Hepatocyte (in vitro differentiated cells): ENCODE data around the gene IL16. TPM values are rescaled to one million over a fixed set of nuclear protein-coding genes. Genes with fewer than 3 reads are reported as not detected.

Experiments used
- DNase-seq: peaks from one replicate; pipeline ENCODE4 v3.0.0-alpha.2; 2016; ENCODE audit warnings: low spot score
- H2AFZ ChIP-seq: fragments of 200-600 bp; sonication (generic); 2 replicates; pipeline ENCODE4 v1.6.0; 2016; ENCODE audit warnings: antibody characterized with exemption, mild to moderate bottlenecking
- H3K27ac ChIP-seq: fragments of 200-600 bp; sonication (generic); 2 replicates; pipeline ENCODE4 v1.5.1; 2016; ENCODE audit warnings: mild to moderate bottlenecking
- H3K27me3 ChIP-seq: fragments of 200-600 bp; sonication (generic); 2 replicates; pipeline ENCODE4 v1.6.1; 2016
- H3K36me3 ChIP-seq: fragments of 200-600 bp; sonication (generic); replicated peaks from 2 replicates; pipeline ENCODE4 v1.5.1; 2016; ENCODE audit warnings: low read depth; ENCODE audit not compliant: insufficient read depth
- H3K4me1 ChIP-seq: fragments of 200-600 bp; sonication (generic); 2 replicates; pipeline ENCODE4 v1.5.1; 2016; ENCODE audit warnings: mild to moderate bottlenecking, moderate library complexity; ENCODE audit not compliant: insufficient read depth
- H3K4me2 ChIP-seq: fragments of 200-600 bp; sonication (generic); 2 replicates; pipeline ENCODE4 v1.6.0; 2016
- H3K4me3 ChIP-seq: fragments of 200-600 bp; sonication (generic); 2 replicates; pipeline ENCODE4 v1.5.1; 2016; ENCODE audit warnings: mild to moderate bottlenecking
- H3K79me2 ChIP-seq: fragments of 200-600 bp; sonication (generic); 2 replicates; pipeline ENCODE4 v1.6.0; 2017; ENCODE audit warnings: mild to moderate bottlenecking
- H3K9me2 ChIP-seq: fragments of 200-600 bp; sonication (generic); replicated peaks from 2 replicates; pipeline ENCODE4 v1.6.0; 2017; ENCODE audit warnings: mild to moderate bottlenecking; ENCODE audit not compliant: insufficient read depth
- H3K9me3 ChIP-seq: fragments of 200-600 bp; sonication (generic); 2 replicates; pipeline ENCODE4 v1.5.1; 2016; ENCODE audit warnings: low read depth, mild to moderate bottlenecking
- H4K20me1 ChIP-seq: fragments of 200-600 bp; sonication (generic); 2 replicates; pipeline ENCODE4 v1.6.0; 2016; ENCODE audit warnings: mild to moderate bottlenecking; ENCODE audit not compliant: insufficient read depth, poor library complexity, severe bottlenecking
- EZH2 ChIP-seq: fragments of 200-600 bp; sonication (generic); IDR thresholded peaks from 2 replicates; pipeline ENCODE4 v1.6.1; 2016; ENCODE audit warnings: antibody characterized with exemption, mild to moderate bottlenecking, borderline replicate concordance
- EZH2phosphoT487 ChIP-seq: fragments of 200-600 bp; sonication (generic); IDR thresholded peaks from one replicate; pipeline ENCODE4 v1.6.1; 2018; ENCODE audit warnings: antibody characterized with exemption, mild to moderate bottlenecking, low read depth, moderate library complexity; ENCODE audit not compliant: unreplicated experiment, severe bottlenecking
- WGBS: methylation state at CpG from one replicate; pipeline ENCODE4 v1.1.6; 2016; ENCODE audit warnings: low lambda C conversion rate; ENCODE audit errors: missing lambda C conversion rate; 5-methylcytosine and 5-hydroxymethylcytosine counted together
- polyA plus RNA-seq: library from polyadenylated mRNA; unstranded; fragments of >200 nt; fragmentation: Nextera tagmentation; extraction: Ambion mirVana; gene quantifications from 2 replicates; pipeline ENCODE4 v1.2.1, GENCODE V29; 2016
- total RNA-seq: library from RNA; depleted of rRNA; stranded (reverse); fragments of >200 nt; gene quantifications from 2 replicates; pipeline ENCODE4 v1.2.3, GENCODE V29; 2014
- TF ChIP-seq, protein P1 (sequence below): fragments of 200-600 bp; sonication (generic); IDR thresholded peaks from 2 replicates; pipeline ENCODE4 v1.5.1; 2016; ENCODE audit warnings: antibody characterized with exemption, mild to moderate bottlenecking; ENCODE audit not compliant: poor library complexity

The IL16 gene
- total and polyA plus RNA-seq, 2 experiments from 2014 or later: 1.1 to 2.4 TPM

DNA sequence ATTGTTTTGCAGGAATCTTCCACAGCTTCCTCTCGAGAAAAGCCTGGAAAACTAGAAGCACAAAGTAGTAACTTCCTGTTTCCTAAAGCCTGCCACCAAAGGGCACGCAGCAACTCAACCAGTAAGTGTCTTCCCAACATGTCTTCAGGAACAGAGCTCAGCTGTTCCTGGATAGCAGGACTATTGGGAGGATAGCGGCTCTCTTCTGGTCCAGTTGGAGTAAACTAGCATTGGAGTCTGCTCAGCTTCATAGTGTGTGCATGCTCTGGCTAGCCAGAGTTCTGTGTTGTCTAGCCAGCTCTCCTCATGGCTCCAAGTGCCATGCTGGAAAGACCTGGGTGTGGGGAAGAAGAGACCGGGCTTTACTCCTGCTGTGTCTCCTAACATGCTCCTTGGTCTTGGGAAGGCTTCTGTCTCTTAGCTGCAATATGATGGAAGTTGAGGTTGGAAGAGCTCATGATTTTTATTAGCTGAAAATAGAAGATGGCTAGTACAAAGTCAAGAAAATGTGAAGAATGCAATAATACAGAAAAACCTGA is 63.1 kb downstream of the IL16 start:
- H3K4me2 ChIP-seq: no peak overlapping the region
- TF ChIP-seq, protein P1, sequence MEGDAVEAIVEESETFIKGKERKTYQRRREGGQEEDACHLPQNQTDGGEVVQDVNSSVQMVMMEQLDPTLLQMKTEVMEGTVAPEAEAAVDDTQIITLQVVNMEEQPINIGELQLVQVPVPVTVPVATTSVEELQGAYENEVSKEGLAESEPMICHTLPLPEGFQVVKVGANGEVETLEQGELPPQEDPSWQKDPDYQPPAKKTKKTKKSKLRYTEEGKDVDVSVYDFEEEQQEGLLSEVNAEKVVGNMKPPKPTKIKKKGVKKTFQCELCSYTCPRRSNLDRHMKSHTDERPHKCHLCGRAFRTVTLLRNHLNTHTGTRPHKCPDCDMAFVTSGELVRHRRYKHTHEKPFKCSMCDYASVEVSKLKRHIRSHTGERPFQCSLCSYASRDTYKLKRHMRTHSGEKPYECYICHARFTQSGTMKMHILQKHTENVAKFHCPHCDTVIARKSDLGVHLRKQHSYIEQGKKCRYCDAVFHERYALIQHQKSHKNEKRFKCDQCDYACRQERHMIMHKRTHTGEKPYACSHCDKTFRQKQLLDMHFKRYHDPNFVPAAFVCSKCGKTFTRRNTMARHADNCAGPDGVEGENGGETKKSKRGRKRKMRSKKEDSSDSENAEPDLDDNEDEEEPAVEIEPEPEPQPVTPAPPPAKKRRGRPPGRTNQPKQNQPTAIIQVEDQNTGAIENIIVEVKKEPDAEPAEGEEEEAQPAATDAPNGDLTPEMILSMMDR: no peak
- no peak for TF ChIP-seq EZH2phosphoT487
- TF ChIP-seq EZH2: no peak
- no peaks in the 10 kb centered on the region for H3K4me1 ChIP-seq
- no peak overlapping the region for H2AFZ ChIP-seq
- no peaks in the 10 kb centered on the region for H3K27me3 ChIP-seq
- H3K9me2 ChIP-seq: no peaks in the 10 kb centered on the region
- DNase-seq: no peak
- WGBS: 77% methylated on average over 4 of the region's 4 CpGs
- H4K20me1 ChIP-seq: no peaks in the 10 kb centered on the region
- no peaks in the 10 kb centered on the region for H3K9me3 ChIP-seq
- no peaks in the 10 kb centered on the region for H3K79me2 ChIP-seq
- H3K4me3 ChIP-seq: no peak overlapping the region
- H3K27ac ChIP-seq: no peak overlapping the region
- H3K36me3 ChIP-seq: no peaks in the 10 kb centered on the region

DNA sequence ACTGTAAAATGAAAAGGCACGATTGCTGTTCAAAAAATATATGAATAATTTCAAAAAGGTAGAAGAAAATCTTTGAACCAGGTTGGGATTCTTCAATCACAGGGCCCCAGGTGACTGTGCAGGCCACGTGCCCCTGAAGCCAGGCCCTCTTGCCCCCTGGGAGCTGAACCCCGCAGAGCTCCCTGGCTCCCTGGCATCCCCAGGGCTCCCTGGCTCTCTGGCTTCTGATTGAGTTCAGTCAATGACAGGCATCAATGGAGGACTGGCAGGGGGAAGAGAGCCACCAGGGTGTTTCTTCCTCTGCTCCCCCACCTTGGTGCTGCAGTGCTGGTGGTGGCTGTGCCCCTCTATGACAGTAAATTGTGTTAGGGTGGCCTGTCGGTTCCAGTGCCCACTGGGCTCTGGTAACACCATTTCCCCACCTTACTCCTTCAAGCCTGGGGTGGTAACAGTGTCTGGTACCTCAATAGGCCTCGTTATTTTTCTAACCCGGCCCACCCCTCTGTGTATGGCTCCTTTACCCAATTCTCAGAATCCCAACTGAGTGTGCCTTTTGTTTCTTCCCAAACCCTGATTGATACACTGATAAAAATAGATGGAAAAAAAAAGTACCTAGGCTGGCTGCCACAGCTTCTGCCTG is 64.6 kb downstream of the IL16 start:
- H3K27ac ChIP-seq: no peak overlapping the region
- no peaks in the 10 kb centered on the region for H3K79me2 ChIP-seq
- TF ChIP-seq, protein P1: no peak
- TF ChIP-seq EZH2: no peak
- TF ChIP-seq EZH2phosphoT487: no peak
- 74% methylated on average over 6 of the region's 6 CpGs for WGBS
- H3K9me2 ChIP-seq: no peaks in the 10 kb centered on the region
- no peaks in the 10 kb centered on the region for H3K36me3 ChIP-seq
- H4K20me1 ChIP-seq: no peaks in the 10 kb centered on the region
- H3K9me3 ChIP-seq: no peaks in the 10 kb centered on the region
- H3K4me2 ChIP-seq: no peak overlapping the region
- no peak for DNase-seq
- H3K4me1 ChIP-seq: no peaks in the 10 kb centered on the region
- no peaks in the 10 kb centered on the region for H3K27me3 ChIP-seq
- H2AFZ ChIP-seq: no peak overlapping the region
- H3K4me3 ChIP-seq: no peak overlapping the region

DNA sequence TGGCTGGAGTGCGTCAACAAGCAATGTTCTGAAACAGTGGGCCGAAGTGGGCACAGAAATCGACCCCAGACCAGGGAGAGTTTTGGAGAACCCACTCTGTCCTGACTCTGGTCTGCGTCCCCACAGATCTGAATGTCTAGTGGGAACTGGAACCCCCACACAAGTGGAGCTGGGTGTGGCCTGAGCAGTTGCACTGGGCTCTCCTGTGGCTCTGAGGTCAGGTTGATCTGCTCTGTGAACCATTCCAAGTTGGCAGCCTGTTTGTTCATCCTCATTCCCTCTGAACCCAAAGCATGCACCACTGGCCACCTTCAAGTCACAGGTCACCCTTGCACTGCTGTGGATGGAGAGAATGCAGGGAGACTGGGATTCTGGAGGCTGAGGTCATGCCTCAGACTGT is 66.8 kb downstream of the IL16 start:
- no peak for TF ChIP-seq EZH2
- H4K20me1 ChIP-seq: no peaks in the 10 kb centered on the region
- DNase-seq: no peak

DNA sequence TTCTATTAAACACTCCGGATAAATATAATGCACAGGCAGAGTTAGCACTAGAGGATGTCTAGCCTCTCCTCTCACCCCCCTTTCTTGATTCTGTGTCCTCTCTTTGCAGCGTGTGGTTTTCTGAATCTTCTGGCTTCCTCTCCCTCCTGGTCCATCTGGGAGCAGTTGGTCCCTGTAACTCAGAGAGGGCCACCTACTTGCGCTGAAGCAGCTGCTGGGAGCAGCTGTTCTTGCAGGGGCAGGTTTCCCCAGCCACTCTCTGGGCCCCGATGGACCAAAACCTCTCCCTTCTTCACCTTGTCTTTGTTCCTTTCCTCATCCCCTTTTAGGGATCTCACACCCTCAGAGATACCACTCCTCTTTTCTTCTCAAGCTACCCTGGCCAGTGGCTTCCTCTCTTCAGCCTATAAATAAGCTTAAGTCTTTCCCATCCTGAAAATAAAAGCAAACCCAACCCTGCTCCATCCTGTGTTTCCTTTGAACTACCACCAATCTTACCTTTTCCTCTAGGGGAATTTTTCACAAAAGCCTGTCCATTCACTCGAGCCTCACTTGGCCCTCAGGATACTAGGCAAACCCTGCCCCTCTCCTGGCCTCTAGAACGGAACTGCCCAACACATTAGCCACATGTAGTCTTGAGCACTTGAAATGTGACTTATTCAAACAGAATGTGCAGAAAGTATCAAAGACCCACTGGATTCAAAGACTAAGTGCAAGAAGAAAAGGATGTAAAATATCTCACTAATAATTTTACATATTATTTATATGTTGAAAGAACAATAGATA is 67.6 kb downstream of the IL16 start:
- DNase-seq: no peak
- TF ChIP-seq EZH2phosphoT487 (no peak), EZH2 (no peak)
- TF ChIP-seq, protein P1: no peak
- H2AFZ ChIP-seq: no peak overlapping the region
- WGBS: 85% methylated on average over 6 of the region's 6 CpGs
- H3K79me2 ChIP-seq: no peaks in the 10 kb centered on the region
- no peak overlapping the region for H3K4me2 ChIP-seq
- H4K20me1 ChIP-seq: no peaks in the 10 kb centered on the region
- no peaks in the 10 kb centered on the region for H3K27me3 ChIP-seq
- H3K4me3 ChIP-seq: no peak overlapping the region
- no peaks in the 10 kb centered on the region for H3K9me2 ChIP-seq
- H3K27ac ChIP-seq: no peak overlapping the region
- H3K4me1 ChIP-seq: no peaks in the 10 kb centered on the region
- H3K36me3 ChIP-seq: no peaks in the 10 kb centered on the region
- no peaks in the 10 kb centered on the region for H3K9me3 ChIP-seq

More for the DNA sequence above, 66.8 kb downstream of the IL16 start:
- Histone ChIP-seq H3K4me3 (no peak overlapping the region), H3K9me3 (no peaks in the 10 kb centered on the region), H3K27ac (no peak overlapping the region), H3K4me2 (no peak overlapping the region), H3K9me2 (no peaks in the 10 kb centered on the region), H3K4me1 (no peaks in the 10 kb centered on the region), H2AFZ (no peak overlapping the region), H3K27me3 (no peaks in the 10 kb centered on the region), H3K79me2 (no peaks in the 10 kb centered on the region), H3K36me3 (no peaks in the 10 kb centered on the region)
- WGBS: 84% methylated on average over 4 of the region's 4 CpGs
